HEK293 (cell line): ENCODE data around the gene PDZK1IP1.

Experiments
- BCL11B ChIP-seq: fragments of 450-650 bp; formaldehyde crosslinking; IDR thresholded peaks from 2 replicates; pipeline ENCODE4 v1.5.1; 2016; ENCODE audit warnings: low read depth, missing biosample characterization, missing genetic modification characterization
- CTCF ChIP-seq: fragments of 450-650 bp; formaldehyde crosslinking; IDR thresholded peaks from 2 replicates; pipeline ENCODE4 v1.5.1; 2016; ENCODE audit warnings: missing biosample characterization, missing genetic modification characterization
- PBX3 ChIP-seq: sonication (generic); formaldehyde crosslinking; IDR thresholded peaks from 2 replicates; pipeline ENCODE4 v1.8.1; 2022; ENCODE audit warnings: mild to moderate bottlenecking, moderate library complexity, missing genetic modification reagents
- REST ChIP-seq: fragments of 450-650 bp; formaldehyde crosslinking; IDR thresholded peaks from 2 replicates; pipeline ENCODE4 v1.5.1; 2016; ENCODE audit warnings: missing biosample characterization, missing genetic modification characterization
- ZNF692 ChIP-seq: fragments of 450-650 bp; formaldehyde crosslinking; IDR thresholded peaks from 2 replicates; pipeline ENCODE4 v1.5.1; 2016; ENCODE audit warnings: missing biosample characterization, missing genetic modification characterization

GRCh38 chr1:47194311-47194710 is 4.5 kb upstream of the PDZK1IP1 start:
- TF ChIP-seq CTCF (tag by site-specific recombination) (no peak), REST (tag by site-specific recombination) (no peak), PBX3 (CRISPR knock-in tag) (no peak), ZNF692 (tag by site-specific recombination) (no peak), BCL11B (tag by site-specific recombination) (no peak)
